Stimulated activated CD4-positive, alpha-beta T cell treated with anti-CD3 and anti-CD28 coated beads, Interleukin-15, amount 100 ng/mL, for 48 hours (primary cell): ENCODE results near the gene OR4Q2.
"Not testable (repeated sequence)": the region's sequence is repeated elsewhere in the genome, so short reads cannot be mapped to it uniquely, and the experiment has no call there.

Experiments used
- DNase-seq, 2 donors: peaks; one replicate each; pipeline ENCODE4 v3.0.0-alpha.2; 2020; ENCODE audit warnings: low read depth in 2 of 2

OR4Q2 gene

GRCh38 chr14:20001863-20002262 lies at the start of gene OR4Q2:
Gene OR4Q2, plus strand, starts transcription at chr14:20002163.
- no peak for DNase-seq

GRCh38 chr14:19969735-19970134 lies 32.2 kb upstream of the OR4Q2 start:
- DNase-seq = not testable (repeated sequence)

DNA sequence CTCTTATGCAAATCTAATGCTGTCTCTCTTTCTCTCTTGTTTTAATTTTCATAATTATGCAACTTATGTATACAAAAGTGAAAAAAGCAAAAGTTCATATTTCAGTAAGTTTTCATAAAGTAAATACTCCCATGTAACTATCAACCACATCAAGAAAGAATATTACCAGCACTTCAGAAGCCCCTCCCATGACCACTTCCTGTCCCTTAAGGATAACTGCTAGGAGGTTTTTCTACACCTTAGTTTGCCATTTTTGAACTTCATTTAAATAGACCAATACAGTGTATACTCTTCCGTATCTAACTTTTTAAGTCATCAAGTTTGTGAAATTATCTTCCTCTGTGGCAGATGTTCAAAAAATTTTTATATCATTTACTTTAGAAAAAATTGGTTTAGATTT lies 27.1 kb upstream of the OR4Q2 start:
- DNase-seq = no peak

DNA sequence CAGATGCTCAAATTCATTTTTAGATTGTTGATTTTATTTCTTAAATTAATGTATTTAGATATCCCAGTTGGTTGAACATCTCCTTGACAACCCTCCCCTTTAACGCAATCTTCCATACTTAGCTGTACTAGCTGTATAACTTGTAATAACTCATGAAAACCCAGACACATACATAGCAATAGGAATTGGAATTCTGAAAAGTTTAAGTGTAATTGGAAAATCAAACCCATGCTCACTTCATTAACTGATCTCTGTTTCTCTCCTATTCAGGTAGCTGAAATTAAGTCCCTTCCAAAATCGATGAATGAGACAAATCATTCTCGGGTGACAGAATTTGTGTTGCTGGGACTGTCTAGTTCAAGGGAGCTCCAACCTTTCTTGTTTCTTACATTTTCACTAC lies 26.7 kb upstream of the OR4Q2 start, which contains the start of gene OR4K15:
TSS of gene OR4K15 (plus strand) at position 301 of the 400 bp plus-strand sequence. CDS start at position 301, 0 bp downstream.
- DNase-seq = no peak

GRCh38 chr14:19993438-19993837 lies 8.5 kb upstream of the OR4Q2 start:
- DNase-seq = no peak

- DNase-seq = no peak
Observed at GRCh38 chr14:20002319-20002718, 356 bp downstream of the OR4Q2 start.

- no peak for DNase-seq
Observed at GRCh38 chr14:20008156-20008555, 6.2 kb downstream of the OR4Q2 start.

GRCh38 chr14:20019257-20019865 lies 17.4 kb downstream of the OR4Q2 start, which contains the start of gene OR4K14:
Gene OR4K14, minus strand, starts transcription at chr14:20019307. Its CDS starts 4,114 bp downstream, at chr14:20015193.
- DNase-seq = no peak

DNA sequence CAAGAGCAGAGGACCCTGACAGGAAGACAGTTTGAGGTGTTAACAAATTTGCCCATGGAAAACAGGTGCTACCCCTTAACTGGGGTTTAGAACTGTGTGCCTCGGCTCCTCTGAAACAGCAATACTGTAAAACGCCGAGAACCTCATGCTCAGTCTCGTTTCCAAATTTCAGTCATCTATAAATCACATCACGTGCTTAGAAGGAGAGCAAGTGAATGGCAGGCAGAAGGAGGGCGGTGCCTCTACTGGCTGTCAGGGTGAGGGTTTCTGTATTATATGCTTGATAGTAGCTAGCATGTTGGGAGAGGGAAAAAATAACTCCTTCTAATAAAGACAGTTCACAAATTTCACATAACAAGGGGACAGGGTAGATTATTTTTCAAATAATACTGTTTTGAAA lies 29.1 kb downstream of the OR4Q2 start:
- DNase-seq = no peak

DNA sequence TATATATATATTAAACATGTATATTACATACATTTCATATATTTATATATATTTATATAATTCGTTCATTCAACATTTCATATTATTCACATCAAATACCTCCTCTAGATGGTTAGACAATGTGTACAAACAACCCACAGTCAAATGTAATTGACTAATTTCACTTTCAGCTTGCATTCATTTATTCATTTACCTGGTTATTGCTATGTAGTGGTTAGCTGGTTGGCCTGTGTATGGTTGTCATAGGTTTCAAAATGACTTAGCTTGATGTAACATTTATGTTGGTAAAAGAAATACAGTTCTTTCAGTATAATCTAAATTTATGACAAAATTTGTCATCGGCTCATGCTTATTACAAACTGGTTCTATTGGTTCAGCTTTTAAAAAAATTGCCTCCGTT lies 33.5 kb downstream of the OR4Q2 start:
- no peak for DNase-seq

DNA sequence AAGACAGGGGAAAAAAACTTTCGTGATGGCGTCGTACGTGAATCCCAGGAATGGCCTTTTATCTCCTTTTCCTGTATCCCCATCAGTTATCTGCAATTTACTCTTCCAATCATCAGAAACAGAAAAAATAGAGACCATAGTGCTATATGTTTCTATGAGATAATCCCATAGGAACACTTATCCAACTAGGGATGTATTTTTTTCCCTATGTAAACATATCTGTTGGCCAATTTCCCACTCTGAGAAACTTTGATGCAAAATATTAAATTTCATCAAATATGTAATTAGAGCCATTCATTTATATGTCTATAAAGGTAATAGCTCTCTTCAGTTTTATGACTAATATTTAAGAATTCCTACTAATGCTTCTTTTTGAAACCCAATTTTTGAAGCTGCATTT lies 34.0 kb downstream of the OR4Q2 start, which contains the start of gene OR4K13:
TSS of gene OR4K13 (minus strand) at position 101 of the 400 bp plus-strand sequence. CDS start 1,280 bp downstream, outside the sequence.
- no peak for DNase-seq

- no peak for DNase-seq
Observed at GRCh38 chr14:20044243-20044642, 42.3 kb downstream of the OR4Q2 start.

- DNase-seq = no peak
Observed at GRCh38 chr14:20048202-20048601, 46.2 kb downstream of the OR4Q2 start.
